ENCODE results near the gene SLC22A16.

GRCh38 chr6:110410511-110410910, 65.9 kb downstream of the SLC22A16 start:
- TF ChIP-seq TAF1 (IDR thresholded peaks at IDR 0.05; ENCODE audit: low read depth, low read length) (no peak), POLR2A (IDR thresholded peaks at IDR 0.05; ENCODE audit: low read depth, low read length) (no peak), POU2F2 (IDR thresholded peaks at IDR 0.05; ENCODE audit: low read depth, low read length) (no peak), POLR2AphosphoS5 (IDR thresholded peaks at IDR 0.05; ENCODE audit: low read depth, low read length) (no peak), PAX5 (IDR thresholded peaks at IDR 0.05; ENCODE audit: insufficient read depth, low read length, severe bottlenecking) (no peak)

Data from GM12891 (cell line).